Measurements from ENCODE around the gene NFIB. TPM values are rescaled to one million over a fixed set of nuclear protein-coding genes. Genes with fewer than 3 reads are reported as not detected.

Gene NFIB
- total RNA-seq, 1 experiment from 2014 or later, result 18.6 TPM

GRCh38 chr9:14071484-14071883 is 242.5 kb downstream of the NFIB start:
- POLR2A ChIA-PET (ENCODE audit: unreplicated experiment), result no interaction called here
- Histone ChIP-seq H3K4me1 (ENCODE audit: insufficient read depth, low read length) (no peaks in the 10 kb centered on the region), H3K4me3 (ENCODE audit: low read length) (no peak overlapping the region), H3F3A (ENCODE audit: low read length, unreplicated experiment) (no peaks in the 10 kb centered on the region), H3K9me3 (ENCODE audit: low read length) (no peaks in the 10 kb centered on the region), H3K9me2 (replicated peaks; ENCODE audit: low read length) (no peaks in the 10 kb centered on the region), H3K36me3 (ENCODE audit: low read depth, low read length) (no peaks in the 10 kb centered on the region), H4K20me1 (ENCODE audit: low read length) (no peaks in the 10 kb centered on the region), H2AFZ (ENCODE audit: low read length) (no peak overlapping the region), H3K79me2 (ENCODE audit: low read length) (no peaks in the 10 kb centered on the region), H3K9ac (ENCODE audit: low read length) (no peak overlapping the region), H3K27ac (ENCODE audit: low read length) (no peak overlapping the region), H3K4me2 (ENCODE audit: low read length) (no peak overlapping the region), H3K27me3 (ENCODE audit: low read length) (no peaks in the 10 kb centered on the region)
- ATAC-seq (no peak), DNase-seq (no peak)
- intact Hi-C loops (cut with micrococcal nuclease), result no loop called here
- BruUV-seq (replicated peaks), result no TSS peak
- TF ChIP-seq EZH2phosphoT487 (IDR thresholded peaks at IDR 0.05; ENCODE audit: borderline replicate concordance, low read length), result no peak
- CTCF ChIA-PET, result no interaction called here

- Histone ChIP-seq H4K20me1 (ENCODE audit: low read length) (no peaks in the 10 kb centered on the region), H3K9ac (ENCODE audit: low read length) (no peak overlapping the region), H2AFZ (ENCODE audit: low read length) (no peak overlapping the region), H3K9me3 (ENCODE audit: low read length) (no peaks in the 10 kb centered on the region), H3F3A (ENCODE audit: low read length, unreplicated experiment) (no peaks in the 10 kb centered on the region), H3K4me2 (ENCODE audit: low read length) (no peak overlapping the region), H3K4me1 (ENCODE audit: insufficient read depth, low read length) (no peaks in the 10 kb centered on the region), H3K27ac (ENCODE audit: low read length) (no peak overlapping the region), H3K36me3 (ENCODE audit: low read depth, low read length) (no peaks in the 10 kb centered on the region), H3K4me3 (ENCODE audit: low read length) (no peak overlapping the region), H3K9me2 (replicated peaks; ENCODE audit: low read length) (no peaks in the 10 kb centered on the region), H3K79me2 (ENCODE audit: low read length) (no peaks in the 10 kb centered on the region), H3K27me3 (ENCODE audit: low read length) (no peaks in the 10 kb centered on the region)
- intact Hi-C loops (cut with micrococcal nuclease), result no loop called here
- TF ChIP-seq, protein P1, sequence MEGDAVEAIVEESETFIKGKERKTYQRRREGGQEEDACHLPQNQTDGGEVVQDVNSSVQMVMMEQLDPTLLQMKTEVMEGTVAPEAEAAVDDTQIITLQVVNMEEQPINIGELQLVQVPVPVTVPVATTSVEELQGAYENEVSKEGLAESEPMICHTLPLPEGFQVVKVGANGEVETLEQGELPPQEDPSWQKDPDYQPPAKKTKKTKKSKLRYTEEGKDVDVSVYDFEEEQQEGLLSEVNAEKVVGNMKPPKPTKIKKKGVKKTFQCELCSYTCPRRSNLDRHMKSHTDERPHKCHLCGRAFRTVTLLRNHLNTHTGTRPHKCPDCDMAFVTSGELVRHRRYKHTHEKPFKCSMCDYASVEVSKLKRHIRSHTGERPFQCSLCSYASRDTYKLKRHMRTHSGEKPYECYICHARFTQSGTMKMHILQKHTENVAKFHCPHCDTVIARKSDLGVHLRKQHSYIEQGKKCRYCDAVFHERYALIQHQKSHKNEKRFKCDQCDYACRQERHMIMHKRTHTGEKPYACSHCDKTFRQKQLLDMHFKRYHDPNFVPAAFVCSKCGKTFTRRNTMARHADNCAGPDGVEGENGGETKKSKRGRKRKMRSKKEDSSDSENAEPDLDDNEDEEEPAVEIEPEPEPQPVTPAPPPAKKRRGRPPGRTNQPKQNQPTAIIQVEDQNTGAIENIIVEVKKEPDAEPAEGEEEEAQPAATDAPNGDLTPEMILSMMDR (conservative IDR thresholded peaks at IDR 0.05; ENCODE audit: low read depth, low read length), result no peak
- no peak for TF ChIP-seq EZH2phosphoT487 (IDR thresholded peaks at IDR 0.05; ENCODE audit: borderline replicate concordance, low read length)
- TF ChIP-seq EZH2 (IDR thresholded peaks at IDR 0.05; ENCODE audit: low read length, unreplicated experiment), result no peak
- BruUV-seq (replicated peaks), result no TSS peak
- ATAC-seq (no peak), DNase-seq (no peak)
- ChIA-PET POLR2A (ENCODE audit: unreplicated experiment) (no interaction called here), CTCF (no interaction called here)
Observed at GRCh38 chr9:14068690-14069089, 245.3 kb downstream of the NFIB start.

DNA sequence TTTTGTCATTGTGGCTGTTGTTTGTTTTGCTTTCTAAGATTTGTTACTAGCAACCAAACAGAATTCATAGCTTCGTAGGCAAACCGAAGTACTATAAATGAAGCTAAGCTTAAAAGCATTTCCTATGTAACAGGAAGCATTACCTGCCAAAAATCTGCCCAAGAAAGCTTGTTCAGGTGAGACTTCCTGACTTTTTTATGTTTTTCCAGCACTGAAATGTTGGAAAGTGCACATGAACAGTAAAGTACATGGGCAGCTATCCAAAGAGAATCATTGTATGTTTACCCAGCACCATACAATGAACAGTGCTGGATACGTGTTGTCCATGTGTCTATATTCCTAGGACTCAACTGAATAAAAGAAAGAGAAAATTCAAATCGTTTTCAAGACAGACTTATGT is 247.1 kb downstream of the NFIB start:
- Histone ChIP-seq H3K9me3 (ENCODE audit: low read length) (no peaks in the 10 kb centered on the region), H3K4me1 (ENCODE audit: insufficient read depth, low read length) (peaks cover 14% of the 10 kb centered on the region), H3K9me2 (replicated peaks; ENCODE audit: low read length) (no peaks in the 10 kb centered on the region), H3K27ac (ENCODE audit: low read length) (no peak overlapping the region), H3K4me3 (ENCODE audit: low read length) (no peak overlapping the region), H3K27me3 (ENCODE audit: low read length) (no peaks in the 10 kb centered on the region), H3K36me3 (ENCODE audit: low read depth, low read length) (no peaks in the 10 kb centered on the region), H3K9ac (ENCODE audit: low read length) (no peak overlapping the region), H3K79me2 (ENCODE audit: low read length) (no peaks in the 10 kb centered on the region), H4K20me1 (ENCODE audit: low read length) (no peaks in the 10 kb centered on the region), H3F3A (ENCODE audit: low read length, unreplicated experiment) (no peaks in the 10 kb centered on the region), H3K4me2 (ENCODE audit: low read length) (no peak overlapping the region), H2AFZ (ENCODE audit: low read length) (no peak overlapping the region)
- no TSS peak for BruUV-seq (replicated peaks)
- ChIA-PET POLR2A (ENCODE audit: unreplicated experiment) (no interaction called here), CTCF (no interaction called here)
- ATAC-seq (peak; percentile 46; the same call in 1 of the 2 replicates), DNase-seq (peak; percentile 47)
- intact Hi-C loops (cut with micrococcal nuclease), result no loop called here
- TF ChIP-seq EZH2phosphoT487 (IDR thresholded peaks at IDR 0.05; ENCODE audit: borderline replicate concordance, low read length) (no peak), EZH2 (IDR thresholded peaks at IDR 0.05; ENCODE audit: low read length, unreplicated experiment) (no peak)
- TF ChIP-seq, protein P1 (conservative IDR thresholded peaks at IDR 0.05; ENCODE audit: low read depth, low read length), result no peak

All from PC-3 (cell line).